Measurements from ENCODE around the gene PRELID1.
"Not testable (repeated sequence)": the region's sequence is repeated elsewhere in the genome, so short reads cannot be mapped to it uniquely, and the experiment has no call there.

PRELID1 gene

GRCh38 chr5:177303121-177303924 is at the start of gene PRELID1, which contains the start of gene RAB24:
PRELID1 (plus strand) TSS chr5:177303799; CDS start chr5:177303986, 187 bp downstream.
RAB24 (minus strand) TSS chr5:177303719; CDS start chr5:177303288, 431 bp downstream.
- no peak for DNase-seq (ENCODE audit: low read depth, low spot score)

- DNase-seq (ENCODE audit: low read depth, low spot score) = no peak
Observed at GRCh38 chr5:177256296-177256695, 47.3 kb upstream of the PRELID1 start.

- DNase-seq (ENCODE audit: low read depth, low spot score) = not testable (repeated sequence)
Observed at GRCh38 chr5:177258711-177259110, 44.9 kb upstream of the PRELID1 start.

GRCh38 chr5:177260961-177261360 is 42.6 kb upstream of the PRELID1 start:
- DNase-seq (ENCODE audit: low read depth, low spot score) = no peak

GRCh38 chr5:177261510-177261909 is 42.1 kb upstream of the PRELID1 start:
- no peak for DNase-seq (ENCODE audit: low read depth, low spot score)

GRCh38 chr5:177264178-177264577 is 39.4 kb upstream of the PRELID1 start:
- DNase-seq (ENCODE audit: low read depth, low spot score) = no peak

GRCh38 chr5:177265395-177265794 is 38.2 kb upstream of the PRELID1 start:
- DNase-seq (ENCODE audit: low read depth, low spot score) = no peak

GRCh38 chr5:177269232-177269895 is 34.2 kb upstream of the PRELID1 start:
- no peak for DNase-seq (ENCODE audit: low read depth, low spot score)

GRCh38 chr5:177269976-177270375 is 33.6 kb upstream of the PRELID1 start:
- no peak for DNase-seq (ENCODE audit: low read depth, low spot score)

- DNase-seq (ENCODE audit: low read depth, low spot score) = no peak
Observed at GRCh38 chr5:177270653-177271052, 32.9 kb upstream of the PRELID1 start.

GRCh38 chr5:177271113-177271512 is 32.5 kb upstream of the PRELID1 start:
- DNase-seq (ENCODE audit: low read depth, low spot score) = no peak

- DNase-seq (ENCODE audit: low read depth, low spot score) = no peak
Observed at GRCh38 chr5:177275883-177276282, 27.7 kb upstream of the PRELID1 start.

- no peak for DNase-seq (ENCODE audit: low read depth, low spot score)
Observed at GRCh38 chr5:177276886-177277285, 26.7 kb upstream of the PRELID1 start.

- DNase-seq (ENCODE audit: low read depth, low spot score) = no peak
Observed at GRCh38 chr5:177288191-177288590, 15.4 kb upstream of the PRELID1 start.

- no peak for DNase-seq (ENCODE audit: low read depth, low spot score)
Observed at GRCh38 chr5:177290816-177291596, 12.6 kb upstream of the PRELID1 start.

- DNase-seq (ENCODE audit: low read depth, low spot score) = no peak
Observed at GRCh38 chr5:177291735-177292134, 11.9 kb upstream of the PRELID1 start.

GRCh38 chr5:177293819-177294581 is 9.6 kb upstream of the PRELID1 start:
- DNase-seq (ENCODE audit: low read depth, low spot score) = no peak

- no peak for DNase-seq (ENCODE audit: low read depth, low spot score)
Observed at GRCh38 chr5:177294632-177295031, 9.0 kb upstream of the PRELID1 start.

GRCh38 chr5:177295924-177296323 is 7.7 kb upstream of the PRELID1 start:
- DNase-seq (ENCODE audit: low read depth, low spot score) = no peak

- no peak for DNase-seq (ENCODE audit: low read depth, low spot score)
Observed at GRCh38 chr5:177296581-177296980, 7.0 kb upstream of the PRELID1 start.

GRCh38 chr5:177297922-177298321 is 5.7 kb upstream of the PRELID1 start:
- no peak for DNase-seq (ENCODE audit: low read depth, low spot score)
